Right lobe of liver (tissue), 6 donors: ENCODE measurements around the gene DRC7. TPM values are rescaled to one million over a fixed set of nuclear protein-coding genes. Genes with fewer than 3 reads are reported as not detected.

Source experiments
- ATAC-seq, 4 donors: fragments of 200-7000 bp; cut with Tn5 transposase; one replicate each; pipeline ENCODE4 v1.9.1; 2020; ENCODE audit warnings: mild to moderate bottlenecking in 4 of 4, moderate library complexity in 4 of 4
- DNase-seq, 3 donors: peaks; one replicate each; pipeline ENCODE4 v3.0.0-alpha.2; 2020
- H3K27ac ChIP-seq, 3 donors: fragments of 200-600 bp; one replicate each; pipeline ENCODE4 v1.8.0; 2022
- H3K27me3 ChIP-seq, 2 donors: fragments of 200-600 bp; one replicate each; pipeline ENCODE4 v1.8.0; 2022
- H3K36me3 ChIP-seq, 4 donors: fragments of 200-600 bp; sonication (generic) in 1 of 4; one replicate each; pipeline versions ENCODE4 v1.5.1 to v1.8.0; 2017 to 2022; ENCODE audit warnings: control low read depth in 1 of 4
- H3K4me1 ChIP-seq, 4 donors: fragments of 200-600 bp; sonication (generic) in 1 of 4; one replicate each; pipeline versions ENCODE4 v1.5.1 to v1.8.0; 2017 to 2022; ENCODE audit warnings: control low read depth in 1 of 4
- H3K4me3 ChIP-seq, 3 donors: fragments of 200-600 bp; one replicate each; pipeline ENCODE4 v1.8.0; 2022
- H3K9me3 ChIP-seq, 4 donors: fragments of 200-600 bp; sonication (generic) in 1 of 4; one replicate each; pipeline versions ENCODE4 v1.5.1 to v1.8.0; 2017 to 2022; ENCODE audit warnings: control low read depth in 1 of 4
- POLR2A ChIP-seq: fragments of 450-650 bp; IDR thresholded peaks from one replicate; pipeline ENCODE4 v1.6.1; 2017; ENCODE audit warnings: antibody characterized with exemption, mild to moderate bottlenecking
- WGBS: methylation state at CpG from one replicate; pipeline ENCODE4 v1.1.6; 2018; ENCODE audit warnings: low coverage, low lambda C conversion rate; ENCODE audit not compliant: insufficient coverage; ENCODE audit errors: missing lambda C conversion rate; 5-methylcytosine and 5-hydroxymethylcytosine counted together
- intact Hi-C, 2 donors: fragments of 100-400 bp; cut with DNase I; formaldehyde crosslinking; loops; one replicate each; pipeline versions ENCODE4 v1.11.2 to v1.14.1; 2022
- total RNA-seq, 6 experiments: library from RNA; depleted of rRNA in 2 of 6; stranded (reverse); fragments of >200 nt in 2 of 6; fragmentation: NEBNext Ultra II Directional in 3 of 6; extraction: Animal tissue kit (Norgen Biotek cat#: 25700) in 3 of 6; gene quantifications; one replicate each; pipeline versions ENCODE4 v1.1.0 to v1.2.4, GENCODE V29; 2016 to 2023
- TF ChIP-seq, protein P1 (sequence below), 4 donors: fragments of 200-600 bp in 3 of 4; fragments of 450-650 bp in 1 of 4; IDR thresholded peaks; one replicate each; pipeline versions ENCODE4 v1.5.1 to v1.8.0; 2016 to 2022; ENCODE audit warnings: antibody characterized with exemption in 4 of 4, mild to moderate bottlenecking in 2 of 4
- donor health status: DM: no; HTN: yes; CAD: no.
- donor health status: DM: no; HTN: no; CAD: no.
- donor health status: DM: no; HTN: no; CAD: no.
- donor health status: DM: no; HTN: yes; CAD: no.
- donor health status: DM: no; HTN: yes; CAD: no.

The DRC7 gene
- total RNA-seq, 6 experiments from 2014 or later = 0.06 to 0.37 (median 0.19) TPM

GRCh38 chr16:57679016-57679415 lies 15.6 kb upstream of the DRC7 start:
- DNase-seq (no peak), ATAC-seq (no peak)
- no peaks in the 10 kb centered on the region for H3K36me3 ChIP-seq
- H3K4me3 ChIP-seq = no peak overlapping the region
- WGBS = 50% methylated on average over 1 of the region's 12 CpGs
- H3K27me3 ChIP-seq = no peaks in the 10 kb centered on the region
- intact Hi-C loops = no loop called here
- H3K9me3 ChIP-seq = no peaks in the 10 kb centered on the region
- TF ChIP-seq, protein P1, sequence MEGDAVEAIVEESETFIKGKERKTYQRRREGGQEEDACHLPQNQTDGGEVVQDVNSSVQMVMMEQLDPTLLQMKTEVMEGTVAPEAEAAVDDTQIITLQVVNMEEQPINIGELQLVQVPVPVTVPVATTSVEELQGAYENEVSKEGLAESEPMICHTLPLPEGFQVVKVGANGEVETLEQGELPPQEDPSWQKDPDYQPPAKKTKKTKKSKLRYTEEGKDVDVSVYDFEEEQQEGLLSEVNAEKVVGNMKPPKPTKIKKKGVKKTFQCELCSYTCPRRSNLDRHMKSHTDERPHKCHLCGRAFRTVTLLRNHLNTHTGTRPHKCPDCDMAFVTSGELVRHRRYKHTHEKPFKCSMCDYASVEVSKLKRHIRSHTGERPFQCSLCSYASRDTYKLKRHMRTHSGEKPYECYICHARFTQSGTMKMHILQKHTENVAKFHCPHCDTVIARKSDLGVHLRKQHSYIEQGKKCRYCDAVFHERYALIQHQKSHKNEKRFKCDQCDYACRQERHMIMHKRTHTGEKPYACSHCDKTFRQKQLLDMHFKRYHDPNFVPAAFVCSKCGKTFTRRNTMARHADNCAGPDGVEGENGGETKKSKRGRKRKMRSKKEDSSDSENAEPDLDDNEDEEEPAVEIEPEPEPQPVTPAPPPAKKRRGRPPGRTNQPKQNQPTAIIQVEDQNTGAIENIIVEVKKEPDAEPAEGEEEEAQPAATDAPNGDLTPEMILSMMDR (IDR thresholded peaks at IDR 0.05) = no peak
- no peak for TF ChIP-seq POLR2A
- H3K27ac ChIP-seq = no peak overlapping the region
- H3K4me1 ChIP-seq = peaks cover 0 to 34% (median 11%) of the 10 kb centered on the region in 4 donors

GRCh38 chr16:57679767-57680482 lies 14.7 kb upstream of the DRC7 start:
- no peak for DNase-seq
- peaks cover 0 to 34% (median 11%) of the 10 kb centered on the region in 4 donors for H3K4me1 ChIP-seq
- H3K36me3 ChIP-seq = no peaks in the 10 kb centered on the region
- no peak overlapping the region for H3K4me3 ChIP-seq
- no peaks in the 10 kb centered on the region for H3K27me3 ChIP-seq
- WGBS = 74% methylated on average over 5 of the region's 7 CpGs
- ATAC-seq = no peak
- intact Hi-C loops = no loop called here
- H3K27ac ChIP-seq = no peak overlapping the region
- TF ChIP-seq, protein P1 (IDR thresholded peaks at IDR 0.05) = no peak
- H3K9me3 ChIP-seq = no peaks in the 10 kb centered on the region

- ATAC-seq = no peak
- H3K36me3 ChIP-seq = no peaks in the 10 kb centered on the region
- TF ChIP-seq POLR2A = no peak
- TF ChIP-seq, protein P1 (IDR thresholded peaks at IDR 0.05) = no peak
- H3K9me3 ChIP-seq = no peaks in the 10 kb centered on the region
- H3K4me1 ChIP-seq = peaks cover 0 to 25% (median 8%) of the 10 kb centered on the region in 4 donors
- no peak overlapping the region for H3K4me3 ChIP-seq
- no peaks in the 10 kb centered on the region for H3K27me3 ChIP-seq
- intact Hi-C loops = no loop called here
- no peak overlapping the region for H3K27ac ChIP-seq
- WGBS = 76% methylated on average over 5 of the region's 5 CpGs
- DNase-seq = no peak
Measured at GRCh38 chr16:57680842-57681375, 13.7 kb upstream of the DRC7 start.

DNA sequence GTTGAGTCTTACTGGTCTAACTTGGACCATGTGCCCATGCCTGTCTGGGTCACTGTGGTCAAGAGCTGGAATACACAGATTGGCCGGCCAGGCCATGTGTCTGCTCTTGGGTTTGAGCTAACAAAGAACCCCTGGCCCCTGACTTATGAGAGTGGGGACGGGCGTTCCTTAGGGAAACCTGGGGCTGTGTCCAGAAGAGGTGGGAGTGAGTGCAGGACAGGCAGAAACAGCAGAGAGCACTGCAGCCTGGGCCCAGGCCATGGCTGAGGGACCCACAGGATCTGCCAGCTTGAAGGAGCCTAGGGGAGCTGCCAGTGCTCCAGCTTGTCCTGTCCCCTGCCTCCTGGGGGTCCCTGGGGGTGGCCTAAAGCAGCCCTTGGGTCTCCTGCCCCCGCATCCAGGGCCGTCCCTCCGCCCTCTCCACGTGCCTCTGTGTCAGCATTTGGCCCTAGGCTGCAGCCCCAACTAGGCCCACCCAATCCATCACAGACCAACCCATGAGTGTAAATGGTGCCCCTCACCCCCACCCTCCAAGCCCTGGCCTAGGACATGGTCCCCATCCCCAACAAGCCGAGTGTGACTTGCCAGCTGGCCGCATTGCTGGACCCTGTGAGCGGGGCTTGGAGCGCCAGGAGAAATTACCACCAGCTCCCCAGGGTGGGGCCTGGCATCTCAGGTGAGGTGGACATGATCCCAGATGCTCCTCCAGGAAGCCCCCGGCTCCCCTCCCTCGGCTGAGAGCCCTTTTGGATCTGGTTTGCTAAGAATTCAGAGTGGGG lies 12.5 kb upstream of the DRC7 start:
- Histone ChIP-seq H3K4me3 (no peak overlapping the region), H3K36me3 (no peaks in the 10 kb centered on the region), H3K27me3 (no peaks in the 10 kb centered on the region), H3K27ac (no peak overlapping the region), H3K9me3 (no peaks in the 10 kb centered on the region), H3K4me1 (peaks cover 0 to 12% (median 4%) of the 10 kb centered on the region in 4 donors)
- TF ChIP-seq, protein P1 (IDR thresholded peaks at IDR 0.05) = no peak
- no peak for TF ChIP-seq POLR2A
- DNase-seq (no peak), ATAC-seq (no peak)
- intact Hi-C loops = no loop called here
- 100% methylated on average over 1 of the region's 13 CpGs for WGBS
